ENCODE results near the gene DHX15.

DHX15 gene

DNA sequence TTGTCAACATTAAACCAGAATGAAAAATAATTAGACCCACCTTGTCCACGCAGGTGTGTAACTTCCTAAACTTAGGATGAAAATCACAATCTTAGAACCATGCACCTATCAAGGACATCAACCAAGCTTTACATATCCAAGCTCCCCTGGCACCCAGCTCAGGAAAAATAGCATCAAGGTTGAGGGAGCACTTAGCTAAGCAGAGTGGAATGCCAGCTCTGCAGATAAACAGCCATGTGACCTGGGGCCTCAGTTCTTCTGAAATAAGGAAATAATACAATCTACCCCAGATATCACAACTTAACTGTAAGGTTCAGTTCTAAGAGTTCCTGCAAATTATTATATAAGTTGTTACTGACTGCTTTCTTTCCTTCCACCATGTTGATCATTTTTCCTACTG, 64.7 kb downstream of the DHX15 start:
- Histone ChIP-seq H3K9ac (ENCODE audit: low read depth in 1 of 2, low read length in 2 of 2) (no peak overlapping the region), H3K27ac (ENCODE audit: low read depth in 2 of 2, low read length in 2 of 2) (no peak overlapping the region), H3K9me3 (ENCODE audit: control insufficient read depth in 2 of 2, low read length in 2 of 2) (no peaks in the 10 kb centered on the region), H3K4me1 (ENCODE audit: control insufficient read depth in 2 of 2, insufficient read depth in 2 of 2, low read length in 2 of 2) (no peaks in the 10 kb centered on the region), H3K27me3 (ENCODE audit: control insufficient read depth in 2 of 2, insufficient read depth in 2 of 2, low read length in 2 of 2) (no peaks in the 10 kb centered on the region), H3K4me3 (ENCODE audit: low read length in 2 of 2) (no peak overlapping the region), H3K36me3 (ENCODE audit: control insufficient read depth in 2 of 2, insufficient read depth in 2 of 2, low read length in 2 of 2) (peaks cover 10 to 24% of the 10 kb centered on the region in 2 donors)

GRCh38 chr4:24517676-24518075, 66.7 kb downstream of the DHX15 start:
- Histone ChIP-seq H3K4me3 (ENCODE audit: low read length in 2 of 2) (no peak overlapping the region), H3K27ac (ENCODE audit: low read depth in 2 of 2, low read length in 2 of 2) (no peak overlapping the region), H3K27me3 (ENCODE audit: control insufficient read depth in 2 of 2, insufficient read depth in 2 of 2, low read length in 2 of 2) (no peaks in the 10 kb centered on the region)

DNA sequence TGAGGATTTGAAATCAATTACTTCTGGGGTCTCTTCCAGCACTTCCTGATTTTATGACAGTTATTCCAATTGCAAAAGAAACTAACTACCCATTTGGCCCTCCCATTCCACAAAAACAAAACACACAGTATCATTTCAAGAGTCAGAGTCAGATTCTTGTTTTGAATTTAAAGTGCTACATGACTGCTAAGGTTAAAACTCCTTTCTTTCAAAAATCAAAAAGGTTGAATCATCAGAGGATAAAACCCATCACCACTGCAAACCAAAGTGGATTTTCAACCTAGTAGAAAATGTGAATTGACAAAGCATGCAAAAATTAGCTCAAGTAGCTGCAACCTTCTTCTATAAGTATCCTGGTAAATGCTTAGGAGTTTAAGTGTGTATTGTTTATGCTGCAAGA, 67.4 kb downstream of the DHX15 start:
- Histone ChIP-seq H3K4me1 (ENCODE audit: control insufficient read depth in 2 of 2, insufficient read depth in 2 of 2, low read length in 2 of 2) (no peaks in the 10 kb centered on the region), H3K9ac (ENCODE audit: low read depth in 1 of 2, low read length in 2 of 2) (no peak overlapping the region), H3K9me3 (ENCODE audit: control insufficient read depth in 2 of 2, low read length in 2 of 2) (no peaks in the 10 kb centered on the region), H3K36me3 (ENCODE audit: control insufficient read depth in 2 of 2, insufficient read depth in 2 of 2, low read length in 2 of 2) (peaks cover 0 to 13% of the 10 kb centered on the region in 2 donors), H3K27ac (ENCODE audit: low read depth in 2 of 2, low read length in 2 of 2) (no peak overlapping the region), H3K4me3 (ENCODE audit: low read length in 2 of 2) (no peak overlapping the region), H3K27me3 (ENCODE audit: control insufficient read depth in 2 of 2, insufficient read depth in 2 of 2, low read length in 2 of 2) (no peaks in the 10 kb centered on the region)

More at GRCh38 chr4:24517676-24518075, 66.7 kb downstream of the DHX15 start:
- Histone ChIP-seq H3K9ac (ENCODE audit: low read depth in 1 of 2, low read length in 2 of 2) (no peak overlapping the region), H3K36me3 (ENCODE audit: control insufficient read depth in 2 of 2, insufficient read depth in 2 of 2, low read length in 2 of 2) (peaks cover 0 to 16% of the 10 kb centered on the region in 2 donors), H3K4me1 (ENCODE audit: control insufficient read depth in 2 of 2, insufficient read depth in 2 of 2, low read length in 2 of 2) (no peaks in the 10 kb centered on the region), H3K9me3 (ENCODE audit: control insufficient read depth in 2 of 2, low read length in 2 of 2) (no peaks in the 10 kb centered on the region)

DNA sequence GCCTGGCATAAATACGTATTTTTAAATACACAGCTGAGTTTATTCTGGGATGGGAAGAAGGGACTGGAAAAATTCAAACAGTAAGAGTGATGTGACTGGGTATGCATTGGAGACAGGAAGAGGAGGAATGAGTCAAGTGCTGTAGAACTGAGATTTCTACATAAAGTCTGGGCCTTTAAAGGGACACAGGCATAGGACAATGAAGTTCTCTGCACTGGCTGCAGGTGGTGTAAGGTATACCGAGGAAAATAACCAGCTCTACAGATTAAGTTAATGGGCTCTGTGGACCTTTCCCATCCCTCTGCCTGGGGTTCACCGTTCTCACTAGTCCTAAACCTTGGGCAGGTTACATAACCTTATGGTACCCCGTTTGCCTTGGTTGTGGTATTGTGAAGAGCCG, 68.7 kb downstream of the DHX15 start:
- H3K4me3 ChIP-seq (ENCODE audit: low read length in 2 of 2): no peak overlapping the region
- H3K4me1 ChIP-seq (ENCODE audit: control insufficient read depth in 2 of 2, insufficient read depth in 2 of 2, low read length in 2 of 2): no peaks in the 10 kb centered on the region
- no peaks in the 10 kb centered on the region for H3K27me3 ChIP-seq (ENCODE audit: control insufficient read depth in 2 of 2, insufficient read depth in 2 of 2, low read length in 2 of 2)
- H3K36me3 ChIP-seq (ENCODE audit: control insufficient read depth in 2 of 2, insufficient read depth in 2 of 2, low read length in 2 of 2): peaks cover 0 to 6% of the 10 kb centered on the region in 2 donors
- no peaks in the 10 kb centered on the region for H3K9me3 ChIP-seq (ENCODE audit: control insufficient read depth in 2 of 2, low read length in 2 of 2)
- H3K9ac ChIP-seq (ENCODE audit: low read depth in 1 of 2, low read length in 2 of 2): no peak overlapping the region
- H3K27ac ChIP-seq (ENCODE audit: low read depth in 2 of 2, low read length in 2 of 2): no peak overlapping the region

DNA sequence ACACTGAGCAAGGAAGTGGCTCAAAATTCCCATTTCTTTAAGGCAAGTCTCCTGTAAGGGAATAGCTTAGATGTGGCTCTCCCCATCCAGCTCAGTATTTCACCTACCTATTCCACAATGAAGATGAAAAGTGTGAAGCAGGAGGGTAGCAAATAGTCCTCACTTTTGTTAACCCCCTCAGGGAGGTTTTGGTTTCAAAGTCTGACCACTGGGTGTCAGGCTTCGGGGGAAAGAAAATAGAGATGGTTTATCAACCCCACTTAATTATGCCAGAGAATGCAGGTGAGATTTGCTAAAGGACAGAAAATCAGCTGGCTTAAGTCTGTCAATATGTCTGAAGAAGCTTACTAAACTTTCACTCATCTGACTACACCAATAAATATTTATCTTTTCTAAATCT, 69.5 kb downstream of the DHX15 start:
- H3K4me3 ChIP-seq (ENCODE audit: low read length in 2 of 2): no peak overlapping the region
- H3K27ac ChIP-seq (ENCODE audit: low read depth in 2 of 2, low read length in 2 of 2): no peak overlapping the region
- no peak overlapping the region for H3K9ac ChIP-seq (ENCODE audit: low read depth in 1 of 2, low read length in 2 of 2)
- no peaks in the 10 kb centered on the region for H3K4me1 ChIP-seq (ENCODE audit: control insufficient read depth in 2 of 2, insufficient read depth in 2 of 2, low read length in 2 of 2)
- no peaks in the 10 kb centered on the region for H3K9me3 ChIP-seq (ENCODE audit: control insufficient read depth in 2 of 2, low read length in 2 of 2)
- peaks cover 0 to 6% of the 10 kb centered on the region in 2 donors for H3K36me3 ChIP-seq (ENCODE audit: control insufficient read depth in 2 of 2, insufficient read depth in 2 of 2, low read length in 2 of 2)
- no peaks in the 10 kb centered on the region for H3K27me3 ChIP-seq (ENCODE audit: control insufficient read depth in 2 of 2, insufficient read depth in 2 of 2, low read length in 2 of 2)

- H3K9ac ChIP-seq (ENCODE audit: low read depth in 1 of 2, low read length in 2 of 2): no peak overlapping the region
Observed at GRCh38 chr4:24513718-24514117, 70.6 kb downstream of the DHX15 start.

DNA sequence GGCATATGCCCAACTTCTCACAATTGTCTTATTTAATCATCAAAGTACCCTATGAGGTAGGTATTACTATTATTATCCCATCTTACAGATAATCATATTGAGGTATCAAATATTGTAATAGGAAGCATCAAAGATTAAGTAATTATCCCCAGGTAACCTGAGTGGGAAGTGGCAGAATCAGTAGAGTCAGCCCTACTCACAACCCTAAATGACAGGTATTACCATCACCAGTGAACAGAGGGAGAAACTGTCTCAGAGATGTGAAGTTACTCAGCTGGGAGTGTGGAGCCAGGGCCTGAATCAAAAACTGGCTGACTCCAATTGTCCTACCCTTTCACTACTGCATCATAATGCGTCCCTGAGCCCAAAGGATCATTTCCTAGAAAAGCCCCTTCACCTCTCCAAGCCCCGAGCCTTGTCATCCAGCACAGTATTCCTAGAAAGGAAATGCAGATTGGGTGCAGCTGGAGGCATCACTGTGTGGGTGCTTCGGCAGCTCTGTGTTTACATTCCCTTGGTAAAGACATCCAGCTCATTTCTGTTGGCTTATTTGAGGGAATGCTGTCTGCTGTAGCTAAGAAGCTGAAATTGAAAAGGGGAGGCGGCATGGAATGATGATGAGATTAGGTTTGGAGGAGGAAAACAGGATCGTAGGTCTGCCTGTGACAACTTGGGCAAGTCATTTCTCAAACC, 72.8 kb downstream of the DHX15 start:
- peaks cover 0 to under 1% of the 10 kb centered on the region in 2 donors for H3K36me3 ChIP-seq (ENCODE audit: control insufficient read depth in 2 of 2, insufficient read depth in 2 of 2, low read length in 2 of 2)
- H3K4me1 ChIP-seq (ENCODE audit: control insufficient read depth in 2 of 2, insufficient read depth in 2 of 2, low read length in 2 of 2): no peaks in the 10 kb centered on the region
- no peak overlapping the region for H3K4me3 ChIP-seq (ENCODE audit: low read length in 2 of 2)
- H3K9ac ChIP-seq (ENCODE audit: low read depth in 1 of 2, low read length in 2 of 2): no peak overlapping the region
- H3K27ac ChIP-seq (ENCODE audit: low read depth in 2 of 2, low read length in 2 of 2): no peak overlapping the region
- H3K9me3 ChIP-seq (ENCODE audit: control insufficient read depth in 2 of 2, low read length in 2 of 2): no peaks in the 10 kb centered on the region
- H3K27me3 ChIP-seq (ENCODE audit: control insufficient read depth in 2 of 2, insufficient read depth in 2 of 2, low read length in 2 of 2): no peaks in the 10 kb centered on the region

More at GRCh38 chr4:24513718-24514117, 70.6 kb downstream of the DHX15 start:
- Histone ChIP-seq H3K36me3 (ENCODE audit: control insufficient read depth in 2 of 2, insufficient read depth in 2 of 2, low read length in 2 of 2) (peaks cover 0 to 6% of the 10 kb centered on the region in 2 donors), H3K4me1 (ENCODE audit: control insufficient read depth in 2 of 2, insufficient read depth in 2 of 2, low read length in 2 of 2) (no peaks in the 10 kb centered on the region), H3K27ac (ENCODE audit: low read depth in 2 of 2, low read length in 2 of 2) (no peak overlapping the region), H3K27me3 (ENCODE audit: control insufficient read depth in 2 of 2, insufficient read depth in 2 of 2, low read length in 2 of 2) (no peaks in the 10 kb centered on the region), H3K4me3 (ENCODE audit: low read length in 2 of 2) (no peak overlapping the region), H3K9me3 (ENCODE audit: control insufficient read depth in 2 of 2, low read length in 2 of 2) (no peaks in the 10 kb centered on the region)

- Histone ChIP-seq H3K4me3 (ENCODE audit: low read length in 2 of 2) (no peak overlapping the region), H3K27me3 (ENCODE audit: control insufficient read depth in 2 of 2, insufficient read depth in 2 of 2, low read length in 2 of 2) (no peaks in the 10 kb centered on the region), H3K9ac (ENCODE audit: low read depth in 1 of 2, low read length in 2 of 2) (no peak overlapping the region), H3K36me3 (ENCODE audit: control insufficient read depth in 2 of 2, insufficient read depth in 2 of 2, low read length in 2 of 2) (no peaks in the 10 kb centered on the region), H3K9me3 (ENCODE audit: control insufficient read depth in 2 of 2, low read length in 2 of 2) (no peaks in the 10 kb centered on the region), H3K4me1 (ENCODE audit: control insufficient read depth in 2 of 2, insufficient read depth in 2 of 2, low read length in 2 of 2) (no peaks in the 10 kb centered on the region), H3K27ac (ENCODE audit: low read depth in 2 of 2, low read length in 2 of 2) (no peak overlapping the region)
Observed at GRCh38 chr4:24510091-24510490, 74.3 kb downstream of the DHX15 start.

- H3K27me3 ChIP-seq (ENCODE audit: control insufficient read depth in 2 of 2, insufficient read depth in 2 of 2, low read length in 2 of 2): no peaks in the 10 kb centered on the region
- no peak overlapping the region for H3K4me3 ChIP-seq (ENCODE audit: low read length in 2 of 2)
- H3K9ac ChIP-seq (ENCODE audit: low read depth in 1 of 2, low read length in 2 of 2): no peak overlapping the region
- H3K36me3 ChIP-seq (ENCODE audit: control insufficient read depth in 2 of 2, insufficient read depth in 2 of 2, low read length in 2 of 2): no peaks in the 10 kb centered on the region
- no peak overlapping the region for H3K27ac ChIP-seq (ENCODE audit: low read depth in 2 of 2, low read length in 2 of 2)
- no peaks in the 10 kb centered on the region for H3K4me1 ChIP-seq (ENCODE audit: control insufficient read depth in 2 of 2, insufficient read depth in 2 of 2, low read length in 2 of 2)
- no peaks in the 10 kb centered on the region for H3K9me3 ChIP-seq (ENCODE audit: control insufficient read depth in 2 of 2, low read length in 2 of 2)
Observed at GRCh38 chr4:24508541-24508940, 75.8 kb downstream of the DHX15 start.

GRCh38 chr4:24507439-24507838, 76.9 kb downstream of the DHX15 start:
- Histone ChIP-seq H3K27me3 (ENCODE audit: control insufficient read depth in 2 of 2, insufficient read depth in 2 of 2, low read length in 2 of 2) (no peaks in the 10 kb centered on the region), H3K9ac (ENCODE audit: low read depth in 1 of 2, low read length in 2 of 2) (no peak overlapping the region), H3K4me1 (ENCODE audit: control insufficient read depth in 2 of 2, insufficient read depth in 2 of 2, low read length in 2 of 2) (no peaks in the 10 kb centered on the region)

More at GRCh38 chr4:24507439-24507838, 76.9 kb downstream of the DHX15 start:
- Histone ChIP-seq H3K4me3 (ENCODE audit: low read length in 2 of 2) (no peak overlapping the region), H3K9me3 (ENCODE audit: control insufficient read depth in 2 of 2, low read length in 2 of 2) (no peaks in the 10 kb centered on the region), H3K36me3 (ENCODE audit: control insufficient read depth in 2 of 2, insufficient read depth in 2 of 2, low read length in 2 of 2) (no peaks in the 10 kb centered on the region), H3K27ac (ENCODE audit: low read depth in 2 of 2, low read length in 2 of 2) (no peak overlapping the region)

All from mucosa of rectum (tissue), 2 donors.